Measurements from ENCODE around the gene RIPPLY3. TPM values are rescaled to one million over a fixed set of nuclear protein-coding genes. Genes with fewer than 3 reads are reported as not detected.
A peak's percentile ranks its signal among the peaks of the same experiment; 100 is the strongest.
"Not testable (repeated sequence)": the region's sequence is repeated elsewhere in the genome, so short reads cannot be mapped to it uniquely, and the experiment has no call there.

Gene RIPPLY3
- total RNA-seq, 1 donor from 2014 or later = 86.4 TPM

DNA sequence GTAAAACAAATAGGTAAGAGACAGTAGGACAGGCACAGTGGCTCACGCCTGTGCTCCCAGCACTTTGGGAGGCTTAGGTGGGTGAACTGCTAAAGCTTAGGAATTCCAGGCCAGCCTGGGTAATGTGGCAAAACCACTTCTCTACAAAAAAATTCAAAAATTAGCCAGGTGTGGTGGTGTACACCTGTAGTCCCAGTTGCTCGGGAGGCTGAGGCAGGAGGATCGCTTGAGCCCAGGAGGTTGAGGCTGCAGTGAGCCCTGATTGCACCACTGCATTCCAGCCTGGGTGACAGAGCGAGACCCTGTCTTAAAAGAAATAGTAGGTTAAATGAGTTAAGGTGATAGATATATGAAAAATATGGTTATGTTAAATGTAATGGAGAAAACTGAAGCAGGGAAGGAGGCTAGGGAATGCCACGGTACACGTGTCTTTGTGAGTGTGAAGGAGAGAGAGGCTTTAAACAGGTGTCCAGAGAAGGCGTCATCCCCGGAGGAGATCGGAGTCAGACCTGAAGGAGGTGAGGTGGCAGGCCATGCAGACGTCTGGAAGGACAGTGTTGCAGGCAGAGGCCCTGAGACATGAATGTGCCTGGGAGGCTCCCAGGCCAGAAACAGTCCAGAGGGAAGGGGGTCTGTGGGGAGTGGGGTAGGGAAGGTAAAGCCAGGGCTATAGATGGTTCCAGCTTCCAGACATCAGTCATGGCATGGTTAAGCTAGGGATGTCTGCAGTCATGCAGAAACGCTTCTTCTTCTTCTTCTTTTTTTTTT lies 7.2 kb upstream of the RIPPLY3 start:
- H3K27me3 Mint-ChIP-seq (ENCODE audit: unreplicated experiment) = peaks cover 2% of the 10 kb centered on the region
- no peaks in the 10 kb centered on the region for H3K9me3 Mint-ChIP-seq (ENCODE audit: unreplicated experiment)
- TF ChIP-seq, protein P1, sequence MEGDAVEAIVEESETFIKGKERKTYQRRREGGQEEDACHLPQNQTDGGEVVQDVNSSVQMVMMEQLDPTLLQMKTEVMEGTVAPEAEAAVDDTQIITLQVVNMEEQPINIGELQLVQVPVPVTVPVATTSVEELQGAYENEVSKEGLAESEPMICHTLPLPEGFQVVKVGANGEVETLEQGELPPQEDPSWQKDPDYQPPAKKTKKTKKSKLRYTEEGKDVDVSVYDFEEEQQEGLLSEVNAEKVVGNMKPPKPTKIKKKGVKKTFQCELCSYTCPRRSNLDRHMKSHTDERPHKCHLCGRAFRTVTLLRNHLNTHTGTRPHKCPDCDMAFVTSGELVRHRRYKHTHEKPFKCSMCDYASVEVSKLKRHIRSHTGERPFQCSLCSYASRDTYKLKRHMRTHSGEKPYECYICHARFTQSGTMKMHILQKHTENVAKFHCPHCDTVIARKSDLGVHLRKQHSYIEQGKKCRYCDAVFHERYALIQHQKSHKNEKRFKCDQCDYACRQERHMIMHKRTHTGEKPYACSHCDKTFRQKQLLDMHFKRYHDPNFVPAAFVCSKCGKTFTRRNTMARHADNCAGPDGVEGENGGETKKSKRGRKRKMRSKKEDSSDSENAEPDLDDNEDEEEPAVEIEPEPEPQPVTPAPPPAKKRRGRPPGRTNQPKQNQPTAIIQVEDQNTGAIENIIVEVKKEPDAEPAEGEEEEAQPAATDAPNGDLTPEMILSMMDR (IDR thresholded peaks at IDR 0.05; ENCODE audit: unreplicated experiment) = no peak
- no peaks in the 10 kb centered on the region for H3K36me3 Mint-ChIP-seq (ENCODE audit: low read depth, unreplicated experiment)
- peaks cover 27% of the 10 kb centered on the region for H3K4me1 Mint-ChIP-seq (ENCODE audit: unreplicated experiment)
- no peak overlapping the region for H3K4me3 Mint-ChIP-seq (ENCODE audit: unreplicated experiment)
- H3K27ac Mint-ChIP-seq (ENCODE audit: unreplicated experiment) = no peak overlapping the region
- DNase-seq (ENCODE audit: low spot score) = no peak

DNA sequence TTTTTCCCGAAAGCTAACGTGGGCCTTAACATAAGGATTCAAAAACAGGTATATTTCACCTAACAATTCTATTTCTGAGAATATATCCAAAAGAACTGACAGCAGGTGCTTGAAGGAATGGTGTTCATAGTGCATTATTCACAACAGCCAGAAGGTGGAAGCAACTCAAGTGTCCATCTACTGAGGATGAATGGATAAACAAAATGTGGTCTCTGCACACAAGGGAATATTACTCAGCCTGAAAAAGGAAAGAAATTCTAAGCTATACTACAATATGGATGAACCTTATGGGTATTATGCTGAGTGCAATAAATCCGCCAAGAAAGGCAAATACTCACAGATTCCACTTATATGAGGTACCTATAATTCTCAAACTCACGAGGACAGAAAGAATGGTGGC lies 6.1 kb upstream of the RIPPLY3 start:
- peaks cover 19% of the 10 kb centered on the region for H3K4me1 Mint-ChIP-seq (ENCODE audit: unreplicated experiment)
- TF ChIP-seq, protein P1 (IDR thresholded peaks at IDR 0.05; ENCODE audit: unreplicated experiment) = no peak
- DNase-seq (ENCODE audit: low spot score) = no peak
- H3K27me3 Mint-ChIP-seq (ENCODE audit: unreplicated experiment) = peaks cover 2% of the 10 kb centered on the region
- H3K27ac Mint-ChIP-seq (ENCODE audit: unreplicated experiment) = peak overlapping the region; percentile 97
- H3K9me3 Mint-ChIP-seq (ENCODE audit: unreplicated experiment) = no peaks in the 10 kb centered on the region
- no peaks in the 10 kb centered on the region for H3K36me3 Mint-ChIP-seq (ENCODE audit: low read depth, unreplicated experiment)
- no peak overlapping the region for H3K4me3 Mint-ChIP-seq (ENCODE audit: unreplicated experiment)

DNA sequence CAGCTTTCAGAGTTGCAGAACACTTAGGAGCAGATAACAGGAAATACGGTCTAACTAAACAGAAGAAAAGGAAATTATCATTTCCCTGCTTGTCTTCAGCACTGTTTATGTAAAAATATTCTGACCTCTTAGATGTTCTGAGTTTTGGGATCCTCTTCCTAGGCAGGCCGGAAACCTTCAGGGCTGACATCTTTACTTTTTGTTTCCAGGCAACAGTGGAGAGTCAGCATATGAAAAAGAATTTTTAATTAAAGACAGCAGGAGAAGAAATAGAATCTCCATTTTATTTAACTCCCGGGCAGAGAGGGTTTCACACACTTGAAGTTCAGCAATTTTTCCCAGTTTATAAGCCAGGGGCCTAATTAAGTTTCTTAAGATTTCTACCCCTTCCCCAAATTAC lies 5.1 kb upstream of the RIPPLY3 start:
- Mint-ChIP-seq H3K4me1 (ENCODE audit: unreplicated experiment) (peaks cover 16% of the 10 kb centered on the region), H3K27me3 (ENCODE audit: unreplicated experiment) (peaks cover 2% of the 10 kb centered on the region), H3K9me3 (ENCODE audit: unreplicated experiment) (no peaks in the 10 kb centered on the region), H3K27ac (ENCODE audit: unreplicated experiment) (peak overlapping the region; percentile 97), H3K36me3 (ENCODE audit: low read depth, unreplicated experiment) (no peaks in the 10 kb centered on the region), H3K4me3 (ENCODE audit: unreplicated experiment) (no peak overlapping the region)
- TF ChIP-seq, protein P1 (IDR thresholded peaks at IDR 0.05; ENCODE audit: unreplicated experiment) = no peak
- DNase-seq (ENCODE audit: low spot score) = no peak

DNA sequence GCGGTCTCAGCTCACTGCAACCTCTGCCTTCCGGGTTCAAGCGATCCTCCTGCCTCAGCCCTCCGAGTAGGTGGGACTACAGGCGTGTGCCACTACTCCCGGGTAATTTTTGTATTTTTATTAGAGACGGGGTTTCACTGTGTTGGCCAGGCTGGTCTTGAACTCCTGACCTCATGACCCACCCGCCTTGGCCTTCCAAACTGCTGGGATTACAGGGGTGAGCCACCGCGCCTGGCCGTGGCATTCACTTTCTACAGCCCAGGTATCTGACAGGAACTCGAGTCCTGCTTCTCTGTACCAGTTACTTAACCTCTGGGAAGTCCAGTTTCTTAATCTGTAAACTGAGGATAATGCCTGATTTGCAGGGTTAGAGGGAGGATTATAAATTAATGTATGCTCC lies 3.7 kb upstream of the RIPPLY3 start:
- DNase-seq (ENCODE audit: low spot score); H3K9me3 Mint-ChIP-seq (ENCODE audit: unreplicated experiment); H3K27ac Mint-ChIP-seq (ENCODE audit: unreplicated experiment); H3K36me3 Mint-ChIP-seq (ENCODE audit: low read depth, unreplicated experiment); H3K4me3 Mint-ChIP-seq (ENCODE audit: unreplicated experiment); H3K27me3 Mint-ChIP-seq (ENCODE audit: unreplicated experiment): not testable (repeated sequence)
- H3K4me1 Mint-ChIP-seq (ENCODE audit: unreplicated experiment) = peaks cover 20% of the 10 kb centered on the region

DNA sequence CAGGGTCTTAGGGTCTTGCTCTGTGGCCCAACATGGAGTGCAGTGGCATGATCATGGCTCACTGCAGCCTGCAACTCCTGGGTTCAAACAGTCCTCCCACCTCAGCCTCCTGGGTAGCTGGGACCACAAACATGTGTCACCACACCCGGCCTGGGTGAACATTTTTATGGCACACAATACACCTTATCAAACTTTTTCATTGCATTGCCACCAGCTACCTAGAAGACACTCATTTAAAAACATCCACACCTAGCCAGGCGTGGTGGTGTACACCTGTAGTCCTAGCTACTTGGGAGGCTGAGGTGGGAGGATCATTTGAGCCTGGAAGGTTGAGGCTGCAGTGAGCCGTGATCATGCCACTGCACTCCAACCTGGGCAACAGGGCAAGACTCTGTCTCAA lies 2.6 kb upstream of the RIPPLY3 start:
- H3K4me1 Mint-ChIP-seq (ENCODE audit: unreplicated experiment) = peaks cover 22% of the 10 kb centered on the region
- H3K27me3 Mint-ChIP-seq (ENCODE audit: unreplicated experiment); H3K9me3 Mint-ChIP-seq (ENCODE audit: unreplicated experiment); H3K4me3 Mint-ChIP-seq (ENCODE audit: unreplicated experiment); DNase-seq (ENCODE audit: low spot score); H3K36me3 Mint-ChIP-seq (ENCODE audit: low read depth, unreplicated experiment): not testable (repeated sequence)
- H3K27ac Mint-ChIP-seq (ENCODE audit: unreplicated experiment) = peak overlapping the region; percentile 61

Data from endothelial cell (in vitro differentiated cells).